H1 (cell line): ENCODE measurements around the gene MKLN1. TPM values are rescaled to one million over a fixed set of nuclear protein-coding genes. Genes with fewer than 3 reads are reported as not detected.

ENCODE experiments used
- ASH2L ChIP-seq: fragments of 200-600, 300-600 bp; sonication (generic); IDR thresholded peaks from one replicate; pipeline ENCODE4 v1.7.1; 2017; ENCODE audit warnings: low read length
- CBX5 ChIP-seq: fragments of 300-800, 300-1000 bp; sonication (generic); IDR thresholded peaks from 2 replicates; pipeline ENCODE4 v1.7.1; 2016; ENCODE audit warnings: antibody characterized with exemption, low read length, low read depth
- CEBPB ChIP-seq: IDR thresholded peaks from 2 replicates; pipeline ENCODE4 v1.6.1; 2012; ENCODE audit warnings: low read depth, low read length
- CHD2 ChIP-seq: IDR thresholded peaks from 2 replicates; pipeline ENCODE4 v1.6.1; 2012; ENCODE audit warnings: low read length, improper control_type of control experiment
- E2F6 ChIP-seq: IDR thresholded peaks from 2 replicates; pipeline ENCODE4 v1.6.1; 2012; ENCODE audit warnings: inconsistent platforms
- EZH2 ChIP-seq: fragments of 200-600 bp; sonication (generic); IDR thresholded peaks from 2 replicates; pipeline ENCODE4 v1.7.1; 2012; ENCODE audit warnings: low read depth, mild to moderate bottlenecking, moderate library complexity, low read length, inconsistent platforms; ENCODE audit not compliant: severe bottlenecking
- HDAC2 ChIP-seq, 2 experiments: fragments of 300-600 bp in 1 of 2; sonication (generic) in 1 of 2; IDR thresholded peaks; 2 replicates each; pipeline ENCODE4 v1.6.1; 2011 to 2012; ENCODE audit warnings: low read depth in 2 of 2, low read length in 2 of 2, mild to moderate bottlenecking in 2 of 2, moderate library complexity in 2 of 2, borderline replicate concordance in 1 of 2, inconsistent platforms in 1 of 2
- HDAC6 ChIP-seq: IDR thresholded peaks from one replicate; pipeline ENCODE4 v1.7.1; 2012; ENCODE audit warnings: low read depth, mild to moderate bottlenecking, inconsistent platforms, low read length, moderate library complexity
- JUND ChIP-seq: IDR thresholded peaks from 2 replicates; pipeline ENCODE4 v1.6.1; 2011; ENCODE audit warnings: mild to moderate bottlenecking, improper control_type of control experiment, low read length
- KDM1A ChIP-seq: fragments of 200-600, 300-600 bp; sonication (generic); IDR thresholded peaks from 2 replicates; pipeline ENCODE4 v1.7.1; 2016; ENCODE audit warnings: mild to moderate bottlenecking, low read length, borderline replicate concordance
- KDM4A ChIP-seq: IDR thresholded peaks from one replicate; pipeline ENCODE4 v1.7.1; 2012; ENCODE audit warnings: low read depth, mild to moderate bottlenecking, moderate library complexity, low read length, inconsistent platforms; ENCODE audit not compliant: severe bottlenecking
- MAFK ChIP-seq: IDR thresholded peaks from 2 replicates; pipeline ENCODE4 v1.6.1; 2012; ENCODE audit warnings: low read depth, mild to moderate bottlenecking, improper control_type of control experiment, low read length
- NANOG ChIP-seq: IDR thresholded peaks from 2 replicates; pipeline ENCODE4 v1.6.1; 2011; ENCODE audit warnings: low read length, low read depth, mild to moderate bottlenecking, inconsistent platforms; ENCODE audit not compliant: insufficient read depth, poor library complexity, severe bottlenecking
- NRF1 ChIP-seq: IDR thresholded peaks from 2 replicates; pipeline ENCODE4 v1.6.1; 2011; ENCODE audit warnings: mild to moderate bottlenecking, low read depth, low read length, improper control_type of control experiment
- PHF8 ChIP-seq: fragments of 200-600 bp; sonication (generic); conservative IDR thresholded peaks from 2 replicates; pipeline ENCODE4 v1.7.1; 2012; ENCODE audit warnings: low read depth, mild to moderate bottlenecking, inconsistent platforms, low read length, moderate library complexity
- POLR2A ChIP-seq, 2 experiments: IDR thresholded peaks; 1 replicate in 1 of 2; 2 replicates in 1 of 2; pipeline ENCODE4 v1.6.1; 2011; ENCODE audit warnings: low read depth in 2 of 2, low read length in 2 of 2, mild to moderate bottlenecking in 2 of 2; ENCODE audit errors: control extremely low read depth in 1 of 2
- RBBP5 ChIP-seq: IDR thresholded peaks from 2 replicates; pipeline ENCODE4 v1.7.1; 2012; ENCODE audit warnings: low read depth, mild to moderate bottlenecking, inconsistent platforms, low read length, moderate library complexity, borderline replicate concordance
- RNF2 ChIP-seq: fragments of 200-900, 300-1000 bp; sonication (generic); IDR thresholded peaks from 2 replicates; pipeline ENCODE4 v1.7.1; 2016; ENCODE audit warnings: borderline replicate concordance, low read depth, mild to moderate bottlenecking, antibody characterized with exemption, low read length; ENCODE audit not compliant: poor library complexity, severe bottlenecking; ENCODE audit errors: missing control alignments
- RXRA ChIP-seq: IDR thresholded peaks from 2 replicates; pipeline ENCODE4 v1.6.1; 2011; ENCODE audit warnings: low read depth, mild to moderate bottlenecking, low read length, moderate library complexity; ENCODE audit not compliant: insufficient read depth
- SIX5 ChIP-seq: IDR thresholded peaks from 2 replicates; pipeline ENCODE4 v1.6.1; 2011; ENCODE audit warnings: mild to moderate bottlenecking, low read depth, low read length
- SP1 ChIP-seq: IDR thresholded peaks from 2 replicates; pipeline ENCODE4 v1.6.1; 2011; ENCODE audit warnings: low read depth, low read length
- SP4 ChIP-seq: IDR thresholded peaks from 2 replicates; pipeline ENCODE4 v1.6.1; 2012; ENCODE audit warnings: low read length, inconsistent platforms
- TAF1 ChIP-seq: IDR thresholded peaks from 2 replicates; pipeline ENCODE4 v1.6.1; 2011; ENCODE audit warnings: mild to moderate bottlenecking, low read depth, low read length
- TBP ChIP-seq: IDR thresholded peaks from 2 replicates; pipeline ENCODE4 v1.6.1; 2011; ENCODE audit warnings: low read depth, low read length, improper control_type of control experiment
- polyA plus RNA-seq, 7 experiments: library from polyadenylated mRNA; depleted of rRNA in 3 of 7; stranded (reverse) in 5 of 7; unstranded in 2 of 7; fragments of >200 nt in 5 of 7; fragments of 200-250 nt in 2 of 7; gene quantifications; 1 replicate in 5 of 7; 2 replicates in 1 of 7; 4 replicates in 1 of 7; pipeline versions ENCODE4 v1.2.1 to v1.2.3, GENCODE V29; 2011 to 2013; ENCODE audit warnings: missing spikeins in 2 of 7, mixed read lengths in 2 of 7
- total RNA-seq: library from RNA; stranded (reverse); fragmentation: NEBNext Ultra II Directional; extraction: Animal tissue kit (Norgen Biotek cat#: 25700); gene quantifications from 2 replicates; pipeline ENCODE4 v1.2.1, GENCODE V29; 2021

The MKLN1 gene
- total and polyA plus RNA-seq, 2 of the 8 experiments (the other 6 are each of a cell fraction or from before 2014, with no cell fraction given) = 22.3 to 50.9 TPM

DNA sequence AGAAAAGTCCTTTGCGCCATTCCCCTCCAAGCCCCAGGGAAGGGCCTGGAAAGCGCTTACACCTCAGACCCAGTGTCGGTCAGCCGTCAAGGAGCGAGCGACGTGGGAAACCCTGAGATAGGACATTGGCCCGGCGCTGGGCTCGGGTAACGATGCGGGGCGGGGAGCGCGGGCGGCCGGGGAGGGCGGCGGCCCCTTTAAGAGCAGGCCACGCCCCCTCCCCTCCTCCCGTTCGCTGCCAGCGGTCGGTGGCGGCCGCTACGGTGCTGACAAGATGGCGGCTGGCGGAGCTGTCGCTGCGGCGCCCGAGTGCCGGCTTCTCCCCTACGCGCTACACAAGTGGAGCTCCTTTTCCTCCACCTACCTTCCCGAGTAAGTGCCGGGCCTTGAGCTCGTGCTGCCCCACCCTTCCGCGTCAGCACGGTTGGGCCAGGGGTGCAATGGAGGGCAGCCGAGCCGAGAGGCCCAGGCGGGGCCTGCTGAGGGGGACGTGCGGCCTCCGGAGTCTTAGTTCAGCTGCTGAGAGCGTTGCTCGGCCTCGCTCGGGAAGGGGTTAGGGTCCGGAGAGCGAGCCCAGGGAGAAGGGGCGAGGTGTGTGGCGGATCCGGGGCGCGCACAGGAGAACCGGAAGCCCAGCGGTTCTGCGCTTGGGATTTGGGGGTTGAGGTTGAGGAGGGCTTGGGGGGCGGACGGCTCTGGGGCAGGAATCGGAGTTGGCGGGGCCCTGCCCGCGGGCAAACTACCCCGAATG is at the start of gene MKLN1 (continued):
- no peak for TF ChIP-seq CBX5
- TF ChIP-seq RXRA = no peak
- TF ChIP-seq JUND = no peak
- TF ChIP-seq HDAC2 (IDR thresholded peaks at IDR 0.05; ENCODE audit: borderline replicate concordance in 1 of 2, low read depth in 2 of 2, low read length in 2 of 2) = peak in 1 of 2 experiments; percentile 47; a peak in 2 of 4 replicates
- peak; percentile 91 for TF ChIP-seq TAF1
- no peak for TF ChIP-seq RNF2
- TF ChIP-seq CEBPB = no peak
- TF ChIP-seq ASH2L = peak; percentile 99
- TF ChIP-seq EZH2 = no peak
- no peak for TF ChIP-seq HDAC6
- TF ChIP-seq SP1 = 0 out of 2 replicates have a peak, but pooled peaks have one; percentile 24
- TF ChIP-seq KDM1A = no peak
- TF ChIP-seq PHF8 = peak; percentile 98
- TF ChIP-seq KDM4A = peak; percentile 33
- peak; percentile 99 for TF ChIP-seq RBBP5
- no peak for TF ChIP-seq NRF1
- TF ChIP-seq E2F6 = no peak
- peak; percentile 57; the same call in 1 of the 2 replicates for TF ChIP-seq SP4
- TF ChIP-seq TBP = peak; percentile 79; the same call in 1 of the 2 replicates
- TF ChIP-seq SIX5 = no peak
- TF ChIP-seq POLR2A (IDR thresholded peaks at IDR 0.05; ENCODE audit: control extremely low read depth in 1 of 2, low read depth in 2 of 2, low read length in 2 of 2) = peak; percentile 78 to 93
- no peak for TF ChIP-seq NANOG
- no peak for TF ChIP-seq CHD2
- no peak for TF ChIP-seq MAFK
